Measurements from ENCODE around the gene ZNF462.

Gene ZNF462

DNA sequence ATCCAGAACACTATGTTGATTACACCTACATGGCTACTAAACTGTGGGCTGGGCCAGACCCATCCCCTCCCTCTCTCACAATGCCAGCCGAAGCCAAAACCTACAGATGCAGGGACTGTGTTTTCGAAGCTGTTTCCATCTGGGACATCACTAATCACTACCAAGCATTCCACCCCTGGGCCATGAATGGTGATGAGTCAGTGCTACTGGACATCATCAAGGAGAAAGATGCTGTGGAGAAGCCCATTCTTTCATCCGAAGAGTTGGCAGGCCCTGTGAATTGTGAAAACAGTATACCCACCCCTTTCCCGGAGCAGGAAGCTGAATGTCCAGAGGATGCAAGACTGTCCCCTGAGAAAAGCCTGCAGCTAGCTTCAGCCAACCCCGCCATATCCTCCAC, 65.0 kb downstream of the ZNF462 start:
- no peak for DNase-seq (ENCODE audit: low read depth)

DNA sequence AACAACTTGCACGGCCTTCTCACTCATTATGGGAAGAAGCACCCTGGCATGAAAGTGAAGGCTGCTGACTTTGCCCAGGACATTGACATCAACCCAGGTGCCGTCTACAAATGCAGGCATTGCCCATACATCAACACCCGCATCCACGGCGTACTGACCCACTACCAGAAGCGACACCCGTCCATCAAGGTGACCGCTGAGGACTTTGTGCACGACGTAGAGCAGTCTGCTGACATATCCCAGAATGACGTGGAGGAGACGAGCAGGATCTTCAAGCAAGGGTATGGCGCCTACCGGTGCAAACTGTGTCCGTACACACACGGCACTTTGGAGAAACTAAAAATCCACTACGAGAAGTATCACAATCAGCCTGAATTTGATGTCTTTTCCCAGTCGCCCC, 65.4 kb downstream of the ZNF462 start:
- DNase-seq (ENCODE audit: low read depth) = no peak

DNA sequence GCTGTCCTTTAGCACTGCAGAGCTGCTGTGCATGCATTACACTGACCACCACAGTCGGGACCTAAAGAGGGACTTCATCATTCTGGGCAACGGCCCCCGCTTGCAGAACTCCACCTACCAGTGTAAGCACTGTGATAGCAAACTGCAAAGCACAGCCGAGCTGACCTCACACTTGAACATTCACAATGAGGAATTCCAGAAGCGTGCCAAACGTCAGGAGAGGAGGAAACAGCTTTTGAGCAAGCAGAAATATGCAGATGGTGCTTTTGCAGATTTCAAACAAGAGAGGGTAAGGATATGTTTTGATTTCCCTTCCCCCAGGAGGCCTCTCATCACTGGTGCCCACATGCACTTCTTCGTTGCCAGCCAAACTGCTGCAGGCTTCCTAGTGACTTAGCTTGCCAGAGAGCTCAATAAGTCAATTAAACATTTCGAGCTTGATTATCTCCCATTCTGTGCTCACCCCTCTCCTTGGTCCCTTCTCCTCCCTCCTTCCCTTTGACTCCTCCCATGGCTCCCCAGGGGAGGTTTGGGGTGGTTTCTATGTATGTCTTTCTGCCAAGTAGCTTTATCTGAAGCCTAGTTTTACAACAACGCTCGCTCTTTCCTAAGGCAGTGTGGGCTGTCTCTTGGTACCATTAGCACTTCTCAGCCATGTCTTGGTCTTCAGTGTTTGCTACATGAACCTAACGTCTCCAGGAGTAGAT, 66.7 kb downstream of the ZNF462 start:
- no peak for DNase-seq (ENCODE audit: low read depth)

DNA sequence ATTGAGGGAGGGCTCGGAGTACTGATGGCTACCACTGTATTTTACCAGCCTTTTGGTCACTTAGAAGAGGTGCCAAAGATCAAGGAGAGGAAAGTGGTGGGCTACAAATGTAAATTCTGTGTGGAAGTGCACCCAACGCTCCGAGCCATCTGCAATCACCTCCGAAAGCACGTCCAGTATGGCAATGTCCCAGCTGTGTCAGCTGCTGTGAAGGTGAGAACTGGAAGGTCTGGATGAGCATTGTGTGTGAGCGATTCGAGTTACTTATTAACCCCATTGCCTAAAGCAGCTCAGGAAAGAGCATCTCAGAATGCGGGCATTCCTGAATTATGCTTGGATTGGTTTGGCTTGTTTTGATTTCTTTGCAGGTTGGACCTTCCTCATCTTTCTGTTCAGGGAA, 67.5 kb downstream of the ZNF462 start:
- DNase-seq (ENCODE audit: low read depth) = no peak

DNA sequence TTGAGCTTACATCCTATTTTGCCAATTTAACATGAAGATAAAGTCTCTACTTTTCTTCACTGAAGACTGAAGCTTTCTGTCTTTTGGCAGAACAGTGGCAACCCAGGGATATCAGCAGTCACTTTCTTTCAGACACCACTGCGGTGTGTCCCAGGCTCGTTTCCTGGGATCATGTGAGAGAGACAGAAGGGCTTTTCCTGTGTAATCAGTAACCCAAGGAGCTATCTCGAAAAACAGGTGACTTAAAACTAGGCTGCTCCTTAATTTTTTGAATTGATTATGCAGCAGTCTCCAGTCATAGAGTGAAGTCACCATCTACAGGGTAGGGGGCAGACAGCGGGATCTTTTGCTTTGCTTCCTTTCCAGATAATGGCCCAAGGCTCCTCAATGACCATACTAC, 68.5 kb downstream of the ZNF462 start:
- no peak for DNase-seq (ENCODE audit: low read depth)

DNA sequence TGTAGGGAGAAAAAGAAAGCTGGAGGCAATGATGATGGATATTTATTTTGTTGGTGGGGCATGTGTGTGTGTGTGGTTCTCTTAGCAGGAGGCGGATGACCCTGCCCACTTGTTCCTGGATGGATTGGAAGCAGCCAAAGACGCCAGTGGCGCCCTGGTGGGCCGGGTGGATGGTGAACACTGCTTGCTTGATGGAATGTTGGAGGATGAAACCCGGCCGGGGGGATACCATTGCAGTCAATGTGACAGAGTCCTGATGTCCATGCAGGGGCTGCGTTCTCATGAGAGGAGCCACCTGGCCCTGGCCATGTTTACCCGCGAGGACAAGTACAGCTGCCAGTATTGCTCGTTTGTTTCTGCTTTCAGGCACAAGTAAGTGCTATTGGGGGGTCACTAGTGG, 69.2 kb downstream of the ZNF462 start:
- DNase-seq (ENCODE audit: low read depth) = no peak

DNA sequence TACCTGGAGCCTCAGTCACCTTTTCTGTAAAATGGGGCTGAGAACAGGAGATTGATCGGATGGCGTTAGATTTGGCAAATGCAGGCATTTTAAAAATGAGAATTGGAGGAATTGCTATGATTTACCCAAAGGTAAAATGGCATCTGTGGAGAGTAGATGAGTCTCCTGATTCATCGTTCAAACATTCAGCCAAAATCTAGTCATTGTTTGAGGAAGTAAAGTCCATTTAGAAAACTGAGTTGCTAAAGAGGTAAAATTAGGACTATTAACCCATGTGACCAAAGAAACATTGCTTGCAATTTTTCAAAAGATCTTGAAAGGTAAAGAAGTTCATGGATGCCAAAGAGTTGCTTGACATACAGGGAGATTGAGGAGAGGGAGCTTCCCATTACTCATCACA, 69.7 kb downstream of the ZNF462 start:
- no peak for DNase-seq (ENCODE audit: low read depth)

DNA sequence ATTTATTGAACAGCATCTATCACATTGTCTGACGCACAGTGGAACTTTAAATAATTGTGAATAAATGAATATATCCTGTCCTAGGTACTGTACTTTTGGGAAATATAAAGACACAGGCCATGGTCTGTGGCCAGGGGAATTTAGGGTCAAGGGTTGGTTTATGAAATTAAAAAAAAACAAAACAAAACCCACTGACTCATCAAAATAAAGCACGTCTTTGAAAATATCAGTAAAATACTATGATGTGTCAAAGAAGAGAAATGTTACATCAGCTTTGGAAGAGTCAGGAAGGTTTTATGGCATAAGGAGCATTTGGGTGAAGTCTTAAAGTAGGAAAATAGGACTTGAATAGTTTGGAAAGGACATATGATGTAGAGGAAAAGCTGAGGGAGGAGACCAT, 70.5 kb downstream of the ZNF462 start:
- DNase-seq (ENCODE audit: low read depth) = no peak

DNA sequence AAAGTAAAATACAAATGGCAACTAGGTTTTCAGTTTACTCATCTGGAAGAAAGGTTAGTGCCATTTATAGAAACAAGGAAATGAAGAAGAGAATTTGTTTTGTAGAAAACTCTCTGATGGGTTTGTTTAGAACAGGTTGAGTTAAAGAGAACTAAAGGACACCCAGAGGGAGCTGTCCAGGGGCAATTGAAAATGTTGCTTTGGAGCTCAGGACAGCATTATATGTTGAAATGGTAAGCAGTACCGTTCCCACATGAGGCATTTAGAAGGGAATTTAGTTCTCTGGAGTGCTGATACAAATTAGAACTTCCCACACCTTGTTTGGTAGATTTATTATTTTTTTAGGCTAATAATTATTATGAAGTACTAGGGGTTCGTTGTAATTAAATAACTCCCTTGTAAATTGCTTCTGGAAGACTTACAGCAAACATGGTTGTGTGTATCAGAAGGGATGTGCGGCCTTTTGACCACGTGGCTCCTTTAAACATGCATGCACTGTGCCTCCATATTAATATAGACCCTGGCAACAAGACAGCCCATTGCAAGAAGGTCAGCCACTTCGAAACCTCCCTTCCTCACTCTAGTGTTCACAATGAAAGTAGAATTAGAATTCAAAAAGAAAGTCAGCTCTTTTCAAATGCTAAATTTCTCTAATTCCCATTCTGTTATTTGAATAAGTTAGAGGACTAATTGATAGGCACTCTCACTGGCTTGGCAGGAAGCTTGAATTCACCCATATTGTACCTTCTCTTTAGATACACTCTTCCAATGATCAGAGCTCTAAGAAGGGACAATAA, 71.7 kb downstream of the ZNF462 start:
- no peak for DNase-seq (ENCODE audit: low read depth)

DNA sequence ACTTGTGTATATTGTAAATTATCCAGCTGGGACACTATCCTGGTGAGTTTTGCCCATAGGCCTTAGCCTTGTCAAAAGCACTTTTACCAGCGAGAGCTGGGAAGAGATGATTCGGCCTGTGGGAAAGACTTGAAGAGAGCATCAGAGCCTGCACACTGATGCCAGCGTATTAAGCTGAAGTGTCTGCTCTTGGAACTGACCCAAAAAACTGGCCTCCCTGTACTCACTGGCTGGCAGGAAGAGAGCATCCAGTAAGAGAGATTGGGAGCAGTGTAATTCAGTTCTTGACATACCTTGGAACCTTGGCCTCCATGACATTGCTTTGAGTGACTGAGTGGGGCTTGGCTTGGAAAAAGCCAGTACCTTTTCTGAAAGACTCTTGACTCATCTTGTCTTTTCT, 73.7 kb downstream of the ZNF462 start:
- no peak for DNase-seq (ENCODE audit: low read depth)

DNA sequence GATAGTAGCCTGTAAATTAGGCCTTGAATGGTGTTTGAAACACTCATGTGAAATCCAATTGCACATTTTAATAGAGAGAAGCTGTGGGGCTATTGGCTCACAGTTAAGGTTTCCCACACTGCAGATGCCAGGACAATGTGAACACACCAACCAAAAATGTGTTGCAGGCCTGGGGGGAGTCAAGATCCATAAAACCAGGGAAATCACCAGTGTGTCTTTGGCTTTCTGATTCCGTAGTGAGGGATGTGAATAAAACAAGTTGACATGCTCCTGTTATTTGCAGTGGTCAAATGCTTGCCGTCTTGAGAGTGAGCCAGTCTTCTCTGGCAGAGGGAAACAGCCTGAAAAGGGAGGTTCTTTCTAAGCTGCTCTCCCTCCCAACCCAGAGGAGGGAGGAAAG, 79.0 kb downstream of the ZNF462 start:
- no peak for DNase-seq (ENCODE audit: low read depth)

DNA sequence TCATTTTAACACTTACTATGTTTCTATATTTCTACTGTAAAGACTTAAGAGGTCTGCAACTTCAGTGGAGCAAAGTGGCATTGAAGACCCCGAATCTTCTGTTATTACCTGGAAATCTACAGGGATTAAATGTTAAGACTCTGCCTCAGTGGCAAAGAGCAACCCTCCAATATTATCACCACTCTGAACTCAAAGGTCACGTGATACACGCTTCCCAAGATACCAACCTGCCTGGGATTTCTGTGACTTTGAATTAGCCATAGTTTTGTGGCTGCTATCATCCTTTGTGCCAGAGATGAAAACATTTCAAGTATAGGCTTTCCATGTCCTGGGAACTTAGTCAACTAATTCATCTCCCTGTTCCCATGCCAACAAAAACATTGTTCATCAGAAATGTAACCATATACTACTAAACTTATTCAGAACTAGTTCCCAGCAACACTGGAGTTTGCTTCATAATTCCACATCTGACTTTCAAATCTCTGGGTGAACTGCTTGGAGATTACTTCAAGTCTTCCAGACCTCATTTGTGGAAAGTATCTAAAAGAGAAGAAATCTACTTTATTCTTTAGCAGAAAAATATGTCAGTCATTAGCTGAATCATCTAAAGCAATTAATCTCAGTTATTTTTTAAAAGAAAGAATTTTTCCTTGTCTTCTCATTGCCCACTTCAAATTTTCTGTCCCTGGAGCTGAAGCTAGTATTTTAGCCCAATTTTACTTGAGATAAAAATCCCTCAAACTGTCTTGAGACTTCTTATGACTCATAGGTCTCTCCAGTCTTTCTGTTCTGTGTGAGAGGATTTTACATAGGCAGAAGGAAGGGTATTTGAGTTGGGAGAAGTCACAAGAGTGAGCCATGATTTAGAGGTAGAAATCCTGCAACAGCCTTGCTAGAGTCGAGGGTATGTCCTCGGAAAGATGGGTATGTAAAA, 83.0 kb downstream of the ZNF462 start:
- no peak for DNase-seq (ENCODE audit: low read depth)

DNA sequence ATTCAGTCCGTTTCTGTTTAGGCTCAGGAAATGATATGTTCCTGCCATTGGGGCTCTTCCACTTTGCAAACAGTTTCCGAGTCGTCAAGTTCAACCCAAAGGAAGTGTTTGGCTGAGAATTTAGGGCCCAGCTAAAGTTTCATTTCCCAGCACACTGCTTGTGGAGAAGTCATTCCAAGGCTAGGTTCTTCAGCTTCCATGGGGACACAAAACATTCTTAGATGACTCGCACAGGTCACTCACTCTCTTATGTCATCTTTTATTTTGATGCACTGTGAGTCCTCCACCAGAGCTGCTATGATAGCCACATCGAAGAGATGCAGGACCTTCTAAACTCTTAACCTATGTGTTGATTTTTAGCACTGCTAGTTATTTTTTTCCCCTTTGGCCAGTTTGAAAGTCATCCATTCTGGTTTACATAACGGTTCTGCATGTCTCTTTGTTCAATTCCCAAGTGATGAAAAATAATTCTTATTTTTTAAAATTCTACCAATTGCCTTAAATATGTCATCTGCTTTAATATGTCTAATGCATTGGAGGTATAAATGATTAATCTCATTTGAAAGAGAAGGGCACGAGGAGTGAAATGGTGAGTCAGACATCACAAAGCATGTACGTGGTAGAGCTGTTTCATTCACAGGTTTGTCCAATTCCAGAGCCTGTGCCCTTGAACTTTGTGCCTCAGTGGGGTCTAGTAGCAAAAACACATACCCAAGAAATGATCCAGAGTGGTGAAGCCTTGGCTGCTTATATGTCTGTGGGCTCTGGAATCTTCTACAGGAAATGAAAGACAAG, 84.3 kb downstream of the ZNF462 start:
- DNase-seq (ENCODE audit: low read depth) = no peak

DNA sequence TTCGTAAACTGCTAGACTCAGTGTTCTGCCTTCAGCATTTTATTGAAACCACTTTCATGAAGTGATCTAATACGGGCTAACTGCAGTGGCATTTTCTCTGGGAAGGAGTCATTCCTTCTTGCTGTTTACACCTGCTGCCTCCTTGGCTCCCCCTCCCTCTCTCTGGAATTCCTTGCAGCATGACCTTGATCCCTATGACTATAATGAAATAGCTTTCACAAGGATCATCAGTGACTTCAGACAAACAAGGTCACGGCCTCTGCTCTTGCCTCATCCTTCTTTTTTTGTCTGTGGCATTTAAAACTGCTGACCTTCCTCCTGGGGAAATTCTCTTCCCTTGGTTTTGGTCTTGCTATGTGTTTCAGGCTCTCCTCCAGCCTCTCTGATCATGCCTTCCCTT, 90.2 kb downstream of the ZNF462 start:
- no peak for DNase-seq (ENCODE audit: low read depth)

DNA sequence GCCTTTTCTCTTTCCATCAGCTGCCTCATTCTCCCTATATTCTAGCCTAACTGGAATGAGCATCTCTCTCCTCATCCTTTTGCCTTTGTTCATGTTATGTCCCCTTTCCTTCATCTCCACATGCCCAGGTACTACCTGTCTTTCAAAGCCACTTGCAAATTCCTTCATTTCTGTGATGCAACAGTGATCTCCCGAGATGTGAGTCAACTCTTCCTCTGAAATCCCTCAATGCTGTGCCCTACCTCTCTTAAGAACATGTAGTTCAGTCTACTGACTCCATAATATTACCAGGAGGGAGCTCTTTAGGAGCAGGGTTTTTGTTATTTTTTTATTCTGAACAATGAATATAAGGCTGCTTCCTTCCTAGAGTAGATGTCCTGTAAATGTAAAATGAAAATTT, 91.6 kb downstream of the ZNF462 start:
- no peak for DNase-seq (ENCODE audit: low read depth)

DNA sequence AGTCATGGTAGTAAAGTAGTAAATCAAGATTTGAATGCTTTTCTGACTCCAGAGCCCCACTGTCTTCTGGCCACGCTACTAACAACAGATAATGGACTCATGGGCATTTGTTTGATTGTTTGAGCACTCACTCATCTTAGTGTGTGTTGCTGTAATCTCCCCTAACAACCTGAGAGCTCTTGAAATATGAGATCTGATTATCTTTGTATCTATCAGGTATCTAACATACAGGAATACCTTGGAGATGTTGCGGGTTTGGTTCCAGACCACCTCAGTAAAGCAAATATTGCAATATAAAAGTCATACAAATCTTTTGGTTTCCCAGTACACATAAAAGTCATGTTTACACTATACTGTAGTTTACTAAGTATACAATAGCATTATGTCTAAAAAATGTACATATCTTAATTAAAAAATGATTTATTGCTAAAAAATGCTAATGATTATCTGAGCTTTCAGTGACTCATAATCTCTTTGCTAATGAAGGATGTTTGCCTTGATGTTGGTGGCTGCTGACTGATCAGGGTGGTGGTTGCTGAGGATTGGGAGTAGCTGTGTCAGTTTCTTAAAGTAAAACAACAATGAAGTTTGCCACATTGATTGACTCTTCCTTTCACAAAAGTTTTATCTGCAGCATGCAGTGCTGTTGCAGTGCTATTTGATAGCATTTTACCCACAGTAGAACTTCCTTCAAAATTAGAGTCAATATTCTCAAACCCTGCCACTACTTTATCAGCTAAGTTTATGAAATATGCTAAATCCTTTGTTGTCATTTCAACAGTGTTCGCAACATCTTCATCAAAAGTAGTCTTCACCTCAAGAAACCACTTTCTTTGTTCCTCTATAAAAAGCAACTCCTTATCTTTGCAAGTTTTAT, 92.2 kb downstream of the ZNF462 start:
- DNase-seq (ENCODE audit: low read depth) = no peak

DNA sequence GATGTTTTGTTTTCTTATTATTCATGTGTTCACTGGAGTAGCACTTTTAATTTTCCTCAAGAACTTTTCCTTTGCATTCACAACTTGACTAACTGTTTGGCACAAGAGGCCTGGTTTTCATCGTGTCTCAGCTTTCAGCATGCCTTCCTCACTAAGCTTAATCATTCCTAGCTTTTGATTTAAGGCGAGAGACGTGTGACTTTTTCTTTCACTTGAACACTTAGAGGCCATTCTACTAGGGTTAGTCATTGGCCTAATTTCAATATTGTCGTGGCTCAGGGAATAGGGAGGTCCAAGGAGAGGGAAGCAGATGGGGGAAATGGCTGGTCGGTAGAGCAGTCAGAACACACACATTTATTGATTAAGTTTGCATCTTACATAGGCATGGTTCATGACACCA, 94.0 kb downstream of the ZNF462 start:
- DNase-seq (ENCODE audit: low read depth) = no peak

DNA sequence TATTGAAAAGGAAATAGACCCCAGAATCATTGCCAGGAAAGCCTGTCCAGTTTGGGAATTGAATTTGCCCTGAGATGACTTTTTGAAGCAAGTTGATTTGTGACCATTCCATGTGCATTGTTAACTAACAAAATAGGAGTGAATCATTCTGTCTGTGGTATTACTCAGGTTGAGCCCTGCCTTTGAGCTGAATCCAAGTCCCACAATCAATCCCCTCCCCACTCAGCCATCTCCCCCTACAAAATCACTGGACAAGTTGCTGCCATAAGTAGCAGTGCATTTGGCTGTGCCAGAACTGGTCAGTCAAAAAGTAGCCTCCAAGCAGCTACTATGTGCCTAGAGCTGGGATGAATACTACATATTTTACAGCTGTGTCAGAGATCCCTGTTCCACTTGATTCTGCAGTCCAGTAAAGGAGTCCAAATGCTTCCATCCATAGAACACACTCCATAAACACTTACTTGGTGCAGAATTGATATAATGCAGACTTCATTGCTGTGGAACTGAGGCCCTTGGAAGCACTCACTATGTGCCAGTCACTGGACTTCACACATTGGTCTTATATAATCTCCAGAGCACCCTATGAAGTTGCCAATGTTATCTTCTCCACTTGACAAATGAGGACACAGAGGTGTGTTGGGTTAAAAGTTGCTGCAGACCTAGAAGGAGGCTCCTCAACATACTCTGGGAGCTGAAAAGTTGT, 96.1 kb downstream of the ZNF462 start:
- DNase-seq (ENCODE audit: low read depth) = no peak

DNA sequence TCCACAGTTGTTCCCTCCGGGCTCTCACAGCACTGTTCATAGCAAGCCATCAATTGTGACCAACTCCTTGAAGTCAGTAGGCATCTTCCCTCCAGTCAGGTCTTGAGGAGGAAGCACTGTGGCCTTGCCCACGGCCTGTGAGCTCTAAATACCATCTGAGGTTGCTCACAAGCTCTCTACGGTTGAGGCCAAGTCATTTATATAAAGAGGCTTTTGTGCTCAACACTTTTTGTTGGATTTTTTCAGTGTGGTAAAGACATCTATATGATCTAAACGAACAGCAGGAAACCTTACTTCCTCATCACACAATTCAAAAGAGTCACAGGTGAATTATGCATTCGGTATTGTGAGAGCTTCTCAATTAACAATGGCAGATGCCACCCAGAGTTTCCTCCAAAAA, 97.3 kb downstream of the ZNF462 start:
- DNase-seq (ENCODE audit: low read depth) = no peak

DNA sequence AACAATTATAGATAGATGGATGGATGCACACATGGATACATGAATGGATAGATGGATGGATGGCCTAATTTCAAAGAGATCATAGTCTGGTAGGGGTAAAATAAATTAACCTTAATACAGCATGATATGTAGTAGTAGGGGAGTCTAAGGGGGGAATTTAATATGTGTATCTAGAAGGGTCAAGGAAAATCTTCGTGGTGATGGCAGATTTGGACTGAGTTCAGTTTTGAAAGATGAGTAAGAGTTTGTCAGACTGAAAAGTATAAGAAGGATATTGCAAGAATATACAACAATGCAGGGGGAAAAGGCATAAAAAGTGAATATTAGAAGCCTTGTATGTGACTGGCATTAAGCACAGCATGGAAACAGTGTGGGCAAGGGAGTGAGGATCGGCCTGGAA, 98.7 kb downstream of the ZNF462 start:
- DNase-seq (ENCODE audit: low read depth) = no peak
